ENCODE measurements around the gene C20orf141.
A peak's percentile ranks its signal among the peaks of the same experiment; 100 is the strongest.

C20orf141 gene

DNA sequence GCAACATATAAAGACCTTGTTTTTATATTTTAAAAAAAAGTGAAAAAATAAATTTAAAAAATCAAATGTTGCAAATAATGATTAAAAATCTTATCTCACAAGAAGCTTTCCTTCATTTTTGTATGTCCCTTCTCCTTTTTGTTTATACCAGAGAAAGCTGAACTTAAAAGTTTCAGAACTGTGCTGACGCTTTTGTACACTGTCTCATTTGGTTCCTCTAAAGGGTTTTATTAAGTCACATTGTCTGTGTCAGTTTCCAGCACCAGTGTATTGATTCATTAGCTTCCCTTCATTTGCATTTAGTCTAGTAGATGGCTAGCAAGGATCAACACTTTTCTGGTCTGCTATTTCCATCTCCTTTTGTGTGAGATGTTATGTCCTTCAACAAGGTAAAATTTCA lies 19.0 kb downstream of the C20orf141 start:
- TF ChIP-seq TAF1 (IDR thresholded peaks at IDR 0.05; ENCODE audit: borderline replicate concordance, low read depth, low read length) (no peak), POLR2AphosphoS5 (IDR thresholded peaks at IDR 0.05; ENCODE audit: low read depth, low read length) (no peak), POLR2A (IDR thresholded peaks at IDR 0.05; ENCODE audit: low read depth, low read length) (no peak)
- no peak for DNase-seq (ENCODE audit: insufficient read length)
- FAIRE-seq, result no peak

DNA sequence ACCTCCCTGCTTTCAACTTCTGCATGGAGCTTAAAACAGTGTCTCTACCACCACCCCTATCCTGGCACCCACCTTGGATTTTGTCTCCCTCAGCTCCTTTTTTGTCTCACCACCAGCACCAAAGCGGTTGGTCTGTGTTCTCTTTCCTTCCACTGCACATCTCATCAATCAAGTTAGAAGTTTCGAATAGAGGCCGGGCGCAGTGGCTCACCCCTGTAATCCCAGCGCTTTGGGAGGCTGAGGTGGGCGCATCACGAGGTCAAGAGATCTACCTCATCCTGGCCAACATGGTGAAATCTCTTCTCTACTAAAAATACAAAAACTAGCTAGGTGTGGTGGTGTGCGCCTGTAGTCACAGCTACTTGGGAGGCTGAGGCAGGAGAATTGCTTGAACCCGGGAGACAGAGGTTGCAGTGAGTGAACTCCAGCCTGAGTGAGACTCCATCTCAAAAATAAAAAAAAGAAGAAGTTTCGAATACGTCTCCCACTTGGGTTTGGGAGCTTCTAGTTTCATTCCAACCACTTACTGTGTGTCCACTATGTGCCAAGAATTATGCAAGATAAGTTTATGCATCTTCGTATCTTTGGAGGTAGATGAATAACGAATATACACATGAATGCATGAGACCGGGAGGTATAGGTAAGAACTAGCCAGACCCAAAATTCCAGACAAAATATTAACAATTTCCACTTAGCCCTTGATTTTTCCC lies 19.8 kb downstream of the C20orf141 start:
- TF ChIP-seq POLR2A (IDR thresholded peaks at IDR 0.05; ENCODE audit: low read depth, low read length) (no peak), POLR2AphosphoS5 (IDR thresholded peaks at IDR 0.05; ENCODE audit: low read depth, low read length) (no peak), TAF1 (IDR thresholded peaks at IDR 0.05; ENCODE audit: borderline replicate concordance, low read depth, low read length) (no peak)
- FAIRE-seq (no peak), DNase-seq (ENCODE audit: insufficient read length) (no peak)

DNA sequence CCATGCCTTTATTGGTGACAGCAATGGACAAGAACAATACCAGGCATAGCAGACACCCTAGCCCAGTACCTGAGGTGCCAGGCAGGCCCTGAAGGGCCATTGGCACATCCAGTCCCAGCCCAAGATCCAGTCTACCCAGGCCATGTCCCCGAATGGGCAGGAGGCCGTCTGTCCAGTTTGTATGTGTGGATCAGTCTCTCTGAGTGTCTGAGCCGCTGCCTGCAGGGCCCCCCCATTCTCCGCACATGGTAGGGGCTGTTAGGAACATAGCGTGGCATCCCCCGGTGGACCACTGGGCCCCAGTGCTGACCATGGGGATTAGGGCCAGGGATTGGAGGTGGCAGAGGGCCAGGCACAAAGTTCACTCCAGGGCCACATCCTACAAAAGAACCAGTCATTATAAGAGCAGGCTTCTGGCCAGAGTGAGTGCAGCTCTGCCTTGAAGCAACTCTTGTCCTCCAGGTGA lies 20.6 kb downstream of the C20orf141 start:
- DNase-seq (ENCODE audit: insufficient read length) (no peak), FAIRE-seq (no peak)
- TF ChIP-seq POLR2A (IDR thresholded peaks at IDR 0.05; ENCODE audit: low read depth, low read length) (no peak), POLR2AphosphoS5 (IDR thresholded peaks at IDR 0.05; ENCODE audit: low read depth, low read length) (no peak), TAF1 (IDR thresholded peaks at IDR 0.05; ENCODE audit: borderline replicate concordance, low read depth, low read length) (no peak)

DNA sequence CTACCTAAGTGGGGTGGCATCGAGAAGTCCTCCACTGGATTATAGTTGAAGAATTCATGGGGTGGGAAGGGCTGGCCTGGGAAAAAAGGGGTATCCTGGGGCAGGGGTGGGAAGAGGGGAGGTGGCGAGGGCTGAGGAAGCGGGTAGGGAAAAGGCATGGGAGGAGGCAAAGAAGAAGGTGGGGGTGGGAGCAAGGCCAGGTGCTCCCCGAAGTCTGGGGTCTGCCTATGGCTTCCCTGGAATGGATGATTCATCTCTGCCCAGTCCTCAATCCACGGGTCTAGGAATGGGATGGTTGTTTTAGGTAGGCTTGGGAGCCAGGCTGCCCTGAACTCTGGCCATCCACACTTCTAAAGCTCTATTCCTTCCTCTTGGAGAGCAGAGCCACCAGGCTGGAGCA lies 21.2 kb downstream of the C20orf141 start:
- no peak for TF ChIP-seq POLR2AphosphoS5 (IDR thresholded peaks at IDR 0.05; ENCODE audit: low read depth, low read length)
- no peak for TF ChIP-seq TAF1 (IDR thresholded peaks at IDR 0.05; ENCODE audit: borderline replicate concordance, low read depth, low read length)
- no peak for TF ChIP-seq POLR2A (IDR thresholded peaks at IDR 0.05; ENCODE audit: low read depth, low read length)
- no peak for FAIRE-seq

DNA sequence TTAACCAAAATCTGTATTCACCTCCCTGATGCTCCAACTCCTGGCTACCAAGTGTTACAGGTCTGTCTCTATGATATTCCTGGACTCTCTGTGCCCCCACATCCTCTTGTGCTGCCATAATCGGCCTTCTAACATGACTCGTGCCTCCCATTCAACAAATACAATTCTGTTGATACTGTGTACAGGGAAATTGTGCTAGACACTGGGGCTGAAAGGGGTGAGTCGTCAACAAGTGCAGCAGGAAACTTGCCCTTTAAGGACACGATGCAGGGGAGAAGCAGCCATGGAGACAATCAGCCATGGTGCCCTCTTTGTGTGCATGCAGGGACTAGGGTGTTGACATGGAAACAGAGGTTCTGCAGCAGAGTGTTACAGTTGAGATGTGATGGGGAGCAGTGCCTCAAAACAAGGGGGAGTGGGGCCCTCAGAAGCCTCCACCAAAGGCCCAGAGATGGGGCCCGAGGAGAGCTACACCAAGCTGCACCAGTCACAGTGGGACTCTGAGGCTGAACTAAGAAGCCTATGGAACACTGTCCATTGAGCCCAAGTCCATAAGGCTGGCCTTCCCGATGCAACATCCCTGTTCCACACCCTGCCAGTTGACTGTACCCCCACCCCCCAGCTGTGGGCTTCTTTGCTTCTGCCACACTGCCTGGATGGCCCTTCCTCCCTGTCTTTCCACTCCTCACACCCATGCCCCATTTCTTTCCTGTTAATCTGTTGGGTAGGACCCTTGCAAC lies 22.6 kb downstream of the C20orf141 start:
- FAIRE-seq, result no peak
- no peak for DNase-seq (ENCODE audit: insufficient read length)
- no peak for TF ChIP-seq POLR2A (IDR thresholded peaks at IDR 0.05; ENCODE audit: low read depth, low read length)
- no peak for TF ChIP-seq TAF1 (IDR thresholded peaks at IDR 0.05; ENCODE audit: borderline replicate concordance, low read depth, low read length)
- no peak for TF ChIP-seq POLR2AphosphoS5 (IDR thresholded peaks at IDR 0.05; ENCODE audit: low read depth, low read length)

More for the DNA sequence above, 21.2 kb downstream of the C20orf141 start:
- no peak for DNase-seq (ENCODE audit: insufficient read length)

DNA sequence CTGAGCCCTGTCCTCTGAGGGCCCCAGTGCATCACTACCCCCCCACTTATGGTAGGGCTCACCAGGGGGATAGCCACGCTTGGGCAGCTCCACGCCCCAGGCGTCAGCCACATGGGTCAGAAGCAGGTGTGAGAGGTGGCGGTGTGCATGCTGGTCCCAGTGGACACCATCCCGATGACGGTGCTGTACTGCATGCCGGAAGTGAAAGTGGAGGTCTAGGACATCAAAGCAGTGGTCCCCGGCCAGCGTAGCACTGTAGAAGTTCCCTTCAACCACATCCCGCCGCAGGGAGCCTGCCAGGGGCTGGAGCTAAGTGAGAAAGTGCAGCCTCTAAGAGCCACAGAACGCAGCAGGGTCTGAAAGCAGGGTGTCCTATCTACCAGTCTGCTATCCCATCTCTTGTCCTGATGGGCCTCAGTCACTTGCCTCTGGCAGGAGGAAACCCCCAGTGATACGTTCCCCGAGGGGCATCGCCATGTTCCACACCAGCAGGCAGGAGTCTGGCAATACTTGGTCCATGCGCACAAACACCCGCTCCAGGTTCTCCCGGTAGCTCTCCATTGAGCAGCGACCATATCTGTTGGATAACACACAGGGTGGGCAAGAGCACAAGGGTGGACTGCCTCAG lies 23.5 kb downstream of the C20orf141 start:
- no peak for DNase-seq (ENCODE audit: insufficient read length)
- TF ChIP-seq POLR2AphosphoS5 (IDR thresholded peaks at IDR 0.05; ENCODE audit: low read depth, low read length) (no peak), TAF1 (IDR thresholded peaks at IDR 0.05; ENCODE audit: borderline replicate concordance, low read depth, low read length) (no peak), POLR2A (IDR thresholded peaks at IDR 0.05; ENCODE audit: low read depth, low read length) (no peak)
- peak; percentile 58 for FAIRE-seq

DNA sequence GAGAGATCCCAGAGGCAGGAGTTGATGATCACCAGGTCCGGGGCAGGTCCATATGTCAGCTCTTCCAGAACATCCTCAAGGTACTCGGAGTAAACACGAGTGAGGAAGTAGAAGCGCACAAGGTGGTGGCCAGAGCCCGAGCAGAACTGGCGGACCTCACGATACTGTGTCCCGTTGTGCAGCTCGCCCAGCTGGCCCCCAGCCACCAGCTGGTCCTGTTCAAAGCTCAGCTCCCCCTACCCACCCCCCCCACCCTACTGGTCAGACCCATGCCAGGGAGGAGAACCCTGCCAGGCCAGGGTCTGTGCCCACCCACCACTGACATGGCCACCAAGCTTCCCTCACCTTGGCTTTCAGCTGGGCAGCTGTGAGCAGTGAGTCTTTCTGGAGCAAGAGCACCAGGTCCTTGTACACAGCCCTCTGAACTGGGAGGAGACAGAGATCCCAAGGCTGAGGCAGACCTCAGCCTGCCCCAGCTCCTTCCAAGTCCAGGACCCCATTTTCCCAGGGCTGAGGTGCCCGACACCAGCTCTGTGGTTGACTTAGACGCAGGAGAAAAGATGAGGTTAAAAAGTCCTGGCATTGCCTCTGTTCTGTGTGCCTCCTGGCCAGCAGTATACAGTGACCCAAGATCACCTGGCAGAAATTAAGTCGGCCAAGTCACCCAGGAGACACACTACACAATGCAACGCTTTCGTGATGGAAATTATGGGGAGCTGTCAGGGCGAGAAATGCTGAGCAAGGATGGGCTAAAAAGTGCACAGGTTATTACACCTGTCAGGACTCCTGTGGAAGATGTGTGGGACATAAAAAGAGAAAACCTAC lies 24.3 kb downstream of the C20orf141 start:
- FAIRE-seq (no peak), DNase-seq (ENCODE audit: insufficient read length) (no peak)
- TF ChIP-seq POLR2AphosphoS5 (IDR thresholded peaks at IDR 0.05; ENCODE audit: low read depth, low read length) (no peak), TAF1 (IDR thresholded peaks at IDR 0.05; ENCODE audit: borderline replicate concordance, low read depth, low read length) (no peak), POLR2A (IDR thresholded peaks at IDR 0.05; ENCODE audit: low read depth, low read length) (no peak)

DNA sequence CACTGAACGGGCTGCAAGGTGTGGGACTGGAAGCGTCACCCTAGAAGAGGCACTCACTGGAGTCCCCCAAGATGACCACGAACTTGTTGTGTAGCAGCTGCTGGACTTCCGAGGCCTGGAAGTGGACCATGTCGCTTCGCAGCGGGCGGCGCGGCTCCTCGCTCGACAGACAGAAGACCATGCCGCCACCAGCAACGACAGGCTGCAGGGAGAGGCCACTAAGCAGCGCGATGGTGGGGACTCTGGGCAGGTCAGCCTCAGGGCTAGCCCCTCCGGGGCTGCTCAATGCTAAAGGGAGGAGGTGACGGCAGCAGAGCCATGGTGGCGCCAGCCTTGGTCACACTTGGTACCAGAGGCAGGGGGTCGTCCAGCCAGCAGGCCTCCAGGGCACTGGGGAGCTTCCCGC lies 24.9 kb downstream of the C20orf141 start:
- TF ChIP-seq POLR2AphosphoS5 (IDR thresholded peaks at IDR 0.05; ENCODE audit: low read depth, low read length), result no peak
- no peak for TF ChIP-seq POLR2A (IDR thresholded peaks at IDR 0.05; ENCODE audit: low read depth, low read length)
- no peak for TF ChIP-seq TAF1 (IDR thresholded peaks at IDR 0.05; ENCODE audit: borderline replicate concordance, low read depth, low read length)
- DNase-seq (ENCODE audit: insufficient read length) (no peak), FAIRE-seq (peak; percentile 74)

DNA sequence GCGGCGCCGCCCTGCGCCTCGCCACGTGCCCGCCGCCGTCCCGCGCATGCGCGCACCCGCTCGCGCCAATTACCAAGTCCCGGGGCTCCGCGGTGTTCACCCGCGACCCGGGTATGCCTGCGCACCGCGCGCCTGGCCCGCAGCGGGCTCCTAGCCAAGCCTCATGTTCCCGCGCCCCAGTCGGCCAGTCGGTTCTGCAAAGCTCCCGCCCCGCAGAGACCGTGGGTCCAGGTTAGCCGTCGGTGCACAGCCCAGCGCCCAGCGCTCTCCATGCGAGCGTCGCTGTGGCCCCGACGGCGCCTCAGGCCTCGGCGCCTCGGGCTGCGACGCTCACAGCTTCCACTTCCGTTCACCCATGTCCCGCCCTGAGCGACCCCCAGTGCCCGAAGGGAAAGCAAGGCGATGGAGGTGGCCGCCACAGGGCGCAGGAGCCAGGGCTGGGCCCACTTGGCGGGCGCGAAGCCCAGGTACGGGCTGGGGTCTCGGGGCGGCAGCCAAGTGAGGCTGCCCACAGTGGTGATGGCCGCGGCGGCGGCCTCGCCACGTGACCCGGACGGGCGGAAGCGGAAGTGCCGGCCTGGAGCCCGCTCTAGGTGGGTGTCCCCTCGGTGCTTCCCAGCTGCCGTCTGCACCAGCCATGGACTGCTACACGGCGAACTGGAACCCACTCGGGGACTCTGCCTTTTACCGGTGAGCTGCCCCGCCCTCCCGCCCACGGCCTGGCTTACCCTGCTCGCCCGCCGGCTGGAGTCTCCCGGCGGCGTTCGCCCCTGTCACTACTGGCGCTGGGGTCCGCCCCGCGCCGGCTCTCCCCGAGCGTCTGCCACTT lies 25.6 kb downstream of the C20orf141 start, which contains the start of the genes PCED1A and VPS16:
PCED1A (minus strand) TSS at position 518 of the 829 bp plus-strand sequence. CDS start 743 bp downstream, outside the sequence.
VPS16 (plus strand) TSS at position 608 of the 829 bp plus-strand sequence; CDS start at position 638, 30 bp downstream.
- DNase-seq (ENCODE audit: insufficient read length) (peak; percentile 99), FAIRE-seq (peak; percentile 99)
- TF ChIP-seq TAF1 (IDR thresholded peaks at IDR 0.05; ENCODE audit: borderline replicate concordance, low read depth, low read length) (peak; percentile 44; the same call in 1 of the 2 replicates), POLR2AphosphoS5 (IDR thresholded peaks at IDR 0.05; ENCODE audit: low read depth, low read length) (peak; percentile 51; the same call in 1 of the 2 replicates), POLR2A (IDR thresholded peaks at IDR 0.05; ENCODE audit: low read depth, low read length) (peak; percentile 78; the same call in 1 of the 2 replicates)

Data from GM12892 (cell line).